Measurements from ENCODE around the gene PTPRT. TPM values are rescaled to one million over a fixed set of nuclear protein-coding genes. Genes with fewer than 3 reads are reported as not detected.
A peak's percentile ranks its signal among the peaks of the same experiment; 100 is the strongest.

PTPRT gene
- total and polyA plus RNA-seq, 7 donors: under 0.01 to 0.09 (median 0.03) TPM; not detected in 1

DNA sequence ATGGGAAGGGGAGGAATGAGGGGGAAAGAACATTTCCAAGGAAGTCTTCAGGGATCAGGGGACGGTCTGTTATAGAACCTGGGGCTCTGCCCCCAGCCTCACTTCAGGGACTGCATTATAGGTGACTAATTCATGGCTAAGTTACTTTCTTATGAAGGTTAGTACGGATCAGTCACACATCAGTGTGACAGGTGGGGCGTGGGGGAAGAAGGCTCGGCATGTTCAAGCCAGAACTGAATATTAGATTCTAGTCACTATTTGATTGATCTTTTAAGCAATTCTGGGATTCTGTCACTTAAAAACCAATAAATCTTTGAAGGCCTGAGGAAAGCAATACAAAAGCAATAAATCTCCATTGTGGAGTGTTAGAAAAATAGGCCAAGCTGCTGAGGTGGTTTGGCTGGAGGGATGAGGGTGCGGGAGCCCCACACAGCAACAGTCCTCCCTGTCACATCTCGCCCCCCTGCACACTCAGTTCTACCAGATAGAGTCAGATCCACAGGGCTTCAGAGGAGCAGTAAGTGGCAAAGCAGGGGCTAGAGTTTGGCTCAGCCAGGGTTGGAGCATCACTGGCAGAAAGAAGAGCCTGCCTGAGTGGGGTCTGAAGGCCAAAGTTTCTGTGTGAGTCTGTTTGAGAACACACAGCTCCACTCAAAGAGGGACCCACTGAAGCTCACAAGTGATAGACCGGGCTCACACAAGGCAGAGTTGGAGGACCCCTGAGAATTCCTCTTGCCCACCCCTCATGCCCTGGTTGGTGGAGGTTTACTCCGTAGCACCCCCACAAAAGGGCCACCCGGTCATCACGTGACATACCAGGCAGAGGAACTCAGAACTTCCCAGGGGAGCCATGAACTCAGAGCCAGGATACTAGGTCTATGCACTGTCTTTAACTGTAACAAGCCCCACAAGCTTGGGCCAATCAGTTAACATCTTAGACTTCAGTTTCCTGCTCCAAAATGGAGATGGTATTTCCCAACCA lies 843.2 kb downstream of the PTPRT start:
- Histone ChIP-seq H3K9me3 (no peaks in the 10 kb centered on the region), H3K4me3 (no peak overlapping the region), H3K27me3 (ENCODE audit: insufficient read depth in 3 of 3, low read length in 2 of 3) (no peaks in the 10 kb centered on the region), H3K4me1 (no peaks in the 10 kb centered on the region), H3K27ac (no peak overlapping the region), H3K36me3 (ENCODE audit: insufficient read depth in 1 of 2, low read depth in 1 of 2) (no peaks in the 10 kb centered on the region)
- intact Hi-C loops (cut with DNase I): no loop called here
- ATAC-seq: no peak
- TF ChIP-seq, protein P1, sequence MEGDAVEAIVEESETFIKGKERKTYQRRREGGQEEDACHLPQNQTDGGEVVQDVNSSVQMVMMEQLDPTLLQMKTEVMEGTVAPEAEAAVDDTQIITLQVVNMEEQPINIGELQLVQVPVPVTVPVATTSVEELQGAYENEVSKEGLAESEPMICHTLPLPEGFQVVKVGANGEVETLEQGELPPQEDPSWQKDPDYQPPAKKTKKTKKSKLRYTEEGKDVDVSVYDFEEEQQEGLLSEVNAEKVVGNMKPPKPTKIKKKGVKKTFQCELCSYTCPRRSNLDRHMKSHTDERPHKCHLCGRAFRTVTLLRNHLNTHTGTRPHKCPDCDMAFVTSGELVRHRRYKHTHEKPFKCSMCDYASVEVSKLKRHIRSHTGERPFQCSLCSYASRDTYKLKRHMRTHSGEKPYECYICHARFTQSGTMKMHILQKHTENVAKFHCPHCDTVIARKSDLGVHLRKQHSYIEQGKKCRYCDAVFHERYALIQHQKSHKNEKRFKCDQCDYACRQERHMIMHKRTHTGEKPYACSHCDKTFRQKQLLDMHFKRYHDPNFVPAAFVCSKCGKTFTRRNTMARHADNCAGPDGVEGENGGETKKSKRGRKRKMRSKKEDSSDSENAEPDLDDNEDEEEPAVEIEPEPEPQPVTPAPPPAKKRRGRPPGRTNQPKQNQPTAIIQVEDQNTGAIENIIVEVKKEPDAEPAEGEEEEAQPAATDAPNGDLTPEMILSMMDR (IDR thresholded peaks at IDR 0.05): no peak
- 76 to 82% (median 82%) methylated on average over 10 of the region's 10 CpGs for WGBS, 3 donors
- no peak for DNase-seq

DNA sequence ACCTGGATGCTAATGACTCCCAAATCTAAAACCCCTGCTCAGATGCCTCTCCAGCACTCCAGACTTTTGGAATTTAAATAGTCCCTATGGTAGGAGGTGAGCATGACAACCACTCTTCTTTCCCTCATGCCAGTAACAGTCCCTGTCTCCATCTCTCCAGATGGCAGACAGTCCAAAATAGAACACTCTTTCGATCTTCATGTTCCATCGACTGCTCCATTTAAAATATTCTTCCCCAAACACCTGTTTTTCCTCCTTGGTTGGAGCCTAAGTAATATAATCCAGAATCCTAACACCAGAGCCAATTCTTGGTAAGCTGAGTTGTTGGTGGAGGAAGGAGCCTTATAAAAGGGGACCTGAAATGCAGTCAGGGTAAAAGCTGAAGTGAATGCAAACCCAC lies 848.1 kb downstream of the PTPRT start:
- TF ChIP-seq, protein P1 (IDR thresholded peaks at IDR 0.05): no peak
- intact Hi-C loops (cut with DNase I): no loop called here
- Histone ChIP-seq H3K4me1 (no peaks in the 10 kb centered on the region), H3K36me3 (ENCODE audit: insufficient read depth in 1 of 2, low read depth in 1 of 2) (no peaks in the 10 kb centered on the region), H3K4me3 (no peak overlapping the region), H3K27me3 (ENCODE audit: insufficient read depth in 3 of 3, low read length in 2 of 3) (no peaks in the 10 kb centered on the region), H3K27ac (no peak overlapping the region), H3K9me3 (no peaks in the 10 kb centered on the region)
- no peak for ATAC-seq
- WGBS, 3 donors: 29 to 52% (median 36%) methylated on average over 2 of the region's 2 CpGs
- no peak for DNase-seq

DNA sequence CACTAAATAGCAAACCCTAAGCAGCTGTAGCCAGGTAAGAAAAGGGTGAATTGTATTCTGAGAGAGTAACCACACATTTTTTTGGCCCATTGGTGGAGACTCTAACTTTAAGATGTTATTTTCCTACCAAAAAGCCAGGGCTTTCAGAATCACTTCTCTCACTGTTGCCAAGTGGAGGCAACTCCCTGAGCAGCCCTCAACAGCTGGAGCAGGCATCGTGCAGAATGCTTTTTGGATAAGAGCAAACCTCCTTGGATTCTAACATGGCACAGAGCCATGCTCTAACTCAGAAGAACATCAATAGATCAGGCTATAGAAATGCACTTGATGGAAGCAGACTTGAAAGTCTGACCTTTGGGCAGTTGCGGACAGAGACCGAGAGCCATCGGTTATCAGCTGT lies 849.3 kb downstream of the PTPRT start:
- DNase-seq: no peak
- Histone ChIP-seq H3K27ac (no peak overlapping the region), H3K36me3 (ENCODE audit: insufficient read depth in 1 of 2, low read depth in 1 of 2) (no peaks in the 10 kb centered on the region), H3K27me3 (ENCODE audit: insufficient read depth in 3 of 3, low read length in 2 of 3) (no peaks in the 10 kb centered on the region), H3K4me3 (no peak overlapping the region), H3K4me1 (no peaks in the 10 kb centered on the region), H3K9me3 (no peaks in the 10 kb centered on the region)
- ATAC-seq: no peak
- TF ChIP-seq, protein P1 (IDR thresholded peaks at IDR 0.05): no peak
- 40 to 57% (median 44%) methylated on average over 4 of the region's 4 CpGs for WGBS, 3 donors
- intact Hi-C loops (cut with DNase I): no loop called here

DNA sequence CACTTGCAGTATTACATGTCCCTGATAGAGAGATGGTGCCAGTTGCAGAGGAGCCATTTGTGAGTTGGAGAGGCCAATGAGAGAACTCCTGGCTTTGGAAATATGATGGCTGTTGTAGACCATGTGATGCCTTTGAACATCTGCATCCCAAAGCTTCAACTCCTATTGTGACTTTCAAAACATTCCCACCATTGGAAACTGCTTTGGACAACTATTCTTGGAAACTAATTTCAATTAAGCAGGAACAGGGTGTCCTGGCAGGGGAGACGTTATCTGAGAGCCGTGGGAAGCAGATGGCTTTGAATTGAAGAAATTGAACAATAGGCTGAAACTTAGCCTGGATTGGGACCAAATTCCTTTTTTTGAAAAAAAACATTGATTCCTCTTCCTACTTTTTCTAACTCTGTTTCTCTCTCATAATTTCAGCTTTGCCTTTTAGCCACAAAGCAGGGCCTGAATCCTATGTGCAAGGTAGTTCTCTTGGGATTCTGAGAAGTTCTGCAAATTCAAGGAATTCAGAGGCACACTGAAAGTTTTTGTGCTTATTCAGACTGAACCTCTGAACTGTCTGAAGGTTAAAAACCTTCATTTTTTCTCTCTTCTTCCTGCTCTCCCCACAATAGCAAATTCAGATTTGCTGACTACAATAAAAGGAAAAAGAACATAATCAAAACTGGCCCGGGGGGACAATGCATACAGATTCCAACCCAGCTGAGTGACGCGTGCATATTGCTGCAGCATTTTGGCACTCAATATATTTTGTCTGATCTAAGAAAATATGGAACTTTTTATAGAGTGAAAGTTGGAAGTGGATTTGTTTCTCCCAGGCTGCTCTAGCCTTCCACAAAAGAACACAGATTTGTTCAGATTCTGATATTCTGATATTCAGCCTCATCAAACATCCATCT lies 851.2 kb downstream of the PTPRT start:
- no peak overlapping the region for H3K27ac ChIP-seq
- intact Hi-C loops (cut with DNase I): no loop called here
- ATAC-seq (peak in 3 of 4 donors; percentile 34 to 76 (median 73)), DNase-seq (peak; percentile 26 to 63)
- no peaks in the 10 kb centered on the region for H3K27me3 ChIP-seq (ENCODE audit: insufficient read depth in 3 of 3, low read length in 2 of 3)
- 8 to 10% (median 9%) methylated on average over 5 of the region's 5 CpGs for WGBS, 3 donors
- no peaks in the 10 kb centered on the region for H3K4me1 ChIP-seq
- no peak overlapping the region for H3K4me3 ChIP-seq
- H3K36me3 ChIP-seq (ENCODE audit: insufficient read depth in 1 of 2, low read depth in 1 of 2): no peaks in the 10 kb centered on the region
- H3K9me3 ChIP-seq: no peaks in the 10 kb centered on the region
- TF ChIP-seq, protein P1 (IDR thresholded peaks at IDR 0.05): no peak
